ENCODE data around the gene PLAGL2.
"Not testable (repeated sequence)": the region's sequence is repeated elsewhere in the genome, so short reads cannot be mapped to it uniquely, and the experiment has no call there.

PLAGL2 gene

GRCh38 chr20:32204205-32205109, 3.1 kb downstream of the PLAGL2 start:
- DNase-seq: no peak

DNA sequence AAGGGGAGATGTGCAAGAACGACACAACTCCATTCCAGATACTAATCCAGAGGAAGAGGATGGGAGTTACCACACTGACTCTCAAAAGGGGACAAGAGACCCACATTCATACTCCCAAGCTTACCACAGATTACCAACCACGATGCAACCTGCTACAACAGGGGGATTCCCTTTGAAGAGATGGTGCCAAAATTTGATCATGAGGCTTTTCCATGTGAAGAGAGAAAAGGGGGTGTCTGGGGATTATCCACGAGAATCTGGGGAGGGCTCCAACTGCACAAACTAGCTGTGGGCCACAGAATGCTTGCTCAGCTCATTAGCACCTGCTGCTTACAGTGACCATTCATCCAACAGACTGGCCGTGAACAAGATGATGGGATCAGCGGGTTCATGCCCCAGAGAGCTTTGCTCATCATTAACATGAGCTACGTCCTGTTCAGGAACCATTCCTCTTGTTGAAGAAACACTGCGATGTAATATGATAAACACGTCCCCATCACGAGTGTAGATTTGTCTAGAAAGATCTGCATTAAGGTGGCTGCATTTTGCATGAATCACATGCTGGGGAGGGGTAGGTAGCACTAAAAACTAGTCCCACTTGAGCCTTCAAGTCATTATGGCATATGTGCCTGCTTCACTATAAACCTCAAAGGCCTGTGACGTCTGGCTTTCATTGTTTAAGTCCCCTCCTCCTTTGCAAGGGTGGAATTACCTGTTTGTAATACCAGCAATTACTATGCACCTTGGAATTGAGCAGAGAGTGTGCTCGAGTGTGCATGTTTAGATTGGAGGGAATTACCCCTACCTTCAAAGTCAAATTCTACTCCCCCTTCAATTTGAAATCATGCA, 4.0 kb downstream of the PLAGL2 start:
- DNase-seq: no peak

GRCh38 chr20:32201977-32202363, 5.6 kb downstream of the PLAGL2 start:
- no peak for DNase-seq

DNA sequence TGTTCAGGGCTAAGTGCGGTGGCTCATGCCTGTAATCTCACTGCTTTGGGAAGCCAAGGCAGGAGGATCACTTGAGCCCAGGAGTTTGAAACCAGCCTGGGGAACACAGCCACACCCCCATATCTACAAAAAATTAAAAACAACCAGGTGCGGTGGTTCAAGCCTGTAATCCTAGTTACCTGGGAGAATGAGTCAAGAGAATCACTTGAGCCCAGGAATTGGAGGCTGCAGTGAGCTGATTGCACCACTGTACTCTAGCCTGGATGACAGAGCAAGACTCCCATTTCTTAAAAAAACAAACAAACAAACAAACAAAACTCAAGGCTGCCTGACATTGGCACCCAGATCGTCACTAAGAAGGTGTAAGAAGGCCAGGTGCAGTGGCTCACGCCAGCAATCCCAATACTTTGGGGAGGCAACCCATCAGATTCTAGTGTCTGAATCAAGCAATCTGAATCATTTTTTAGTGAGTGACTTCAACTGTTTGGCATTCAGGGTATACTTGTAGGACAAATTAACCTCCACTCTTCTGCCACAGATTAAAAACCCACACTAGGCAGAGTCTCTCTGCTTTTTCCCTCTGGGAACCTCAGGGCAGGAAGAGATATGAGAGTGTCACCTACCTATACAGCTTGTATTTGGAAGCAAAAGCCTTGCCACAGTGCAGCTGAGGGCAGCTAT, 6.1 kb downstream of the PLAGL2 start:
- no peak for DNase-seq

- DNase-seq: no peak
Measured at GRCh38 chr20:32199006-32199405, 8.5 kb downstream of the PLAGL2 start.

GRCh38 chr20:32197136-32197535, 10.4 kb downstream of the PLAGL2 start:
- not testable (repeated sequence) for DNase-seq

DNA sequence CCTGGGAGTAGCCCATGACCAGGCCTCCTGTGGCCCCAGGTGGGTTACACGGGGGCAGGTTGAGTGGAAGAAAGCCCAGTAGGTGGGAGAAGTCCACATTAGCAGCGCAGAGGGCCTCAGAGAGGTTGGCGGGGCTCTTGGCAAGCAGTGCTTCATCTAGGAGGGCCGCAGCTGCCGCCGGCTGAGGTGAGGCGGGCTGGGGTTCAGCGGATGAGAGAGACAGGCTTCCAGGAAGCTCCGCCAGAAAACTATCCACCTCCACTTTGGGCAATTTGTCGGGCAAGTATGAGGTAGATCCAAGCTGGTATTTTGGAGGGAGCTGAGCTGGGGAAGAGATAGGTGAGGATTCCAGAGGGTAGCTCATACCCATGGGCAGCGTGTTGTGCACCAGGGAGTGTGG, 10.9 kb downstream of the PLAGL2 start:
- DNase-seq: not testable (repeated sequence)

GRCh38 chr20:32195581-32195980, 12.0 kb downstream of the PLAGL2 start:
- DNase-seq: no peak

DNA sequence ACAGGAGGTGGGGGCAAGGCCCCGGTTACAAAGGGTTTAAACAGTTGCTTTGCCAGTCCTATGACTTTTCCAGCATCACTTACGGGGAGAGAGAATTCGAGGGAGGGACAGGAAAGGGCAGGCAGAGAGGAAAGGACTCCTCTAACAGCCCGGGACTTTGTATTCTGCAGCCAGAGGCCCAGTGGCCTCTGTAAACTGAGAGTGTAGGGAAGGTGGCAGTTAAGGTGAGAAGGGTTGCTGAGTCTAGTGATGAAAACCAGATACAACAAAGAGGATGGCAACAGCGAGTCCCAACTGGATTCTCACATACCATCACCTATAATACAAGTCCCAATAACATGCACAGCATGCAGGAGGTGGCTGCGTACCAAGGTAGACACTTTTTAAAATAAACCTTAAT, 13.5 kb downstream of the PLAGL2 start:
- DNase-seq: no peak

DNA sequence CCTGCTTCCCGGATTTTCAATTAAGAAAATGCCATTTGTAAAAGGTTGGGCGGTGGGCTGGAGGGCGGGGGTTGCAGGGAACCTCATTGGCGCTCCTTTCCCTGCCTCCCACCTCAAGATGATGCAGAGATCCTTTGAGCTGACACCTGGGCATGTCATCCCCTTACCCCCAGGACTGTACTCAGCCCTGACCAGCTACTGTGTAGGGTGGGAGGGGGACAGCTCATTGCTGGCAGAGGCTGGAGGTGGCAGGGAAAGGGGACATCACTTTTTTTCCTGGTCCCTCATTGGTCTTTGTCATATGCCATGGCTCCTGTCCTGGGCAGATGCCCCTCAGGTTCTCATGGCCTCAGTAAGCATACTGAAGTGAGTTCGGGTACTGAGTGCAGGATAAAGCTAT, 14.2 kb downstream of the PLAGL2 start:
- DNase-seq: not testable (repeated sequence)

DNA sequence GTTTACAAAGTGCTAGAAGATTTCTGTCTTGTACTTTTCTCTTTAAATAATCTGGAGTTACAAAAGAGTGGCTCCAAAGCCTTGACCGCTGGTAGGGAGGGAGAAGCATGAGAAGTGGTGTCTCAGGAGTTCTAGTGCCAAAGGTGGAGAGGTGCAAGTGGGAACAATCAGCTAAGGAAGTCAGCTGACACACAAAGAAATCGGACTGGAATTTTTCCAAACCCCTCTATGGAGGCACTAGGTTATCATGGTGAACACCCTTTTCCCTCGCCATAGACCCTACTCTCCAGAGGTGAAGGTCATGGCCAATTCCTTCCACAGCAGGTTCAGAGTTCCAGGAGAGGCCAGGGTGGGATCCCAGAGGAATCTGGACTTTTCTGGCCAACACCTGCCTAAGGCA, 14.8 kb downstream of the PLAGL2 start:
- DNase-seq: no peak

- DNase-seq: no peak
Measured at GRCh38 chr20:32191873-32192272, 15.7 kb downstream of the PLAGL2 start.

GRCh38 chr20:32191422-32191821, 16.1 kb downstream of the PLAGL2 start:
- no peak for DNase-seq

GRCh38 chr20:32190616-32191415, 16.7 kb downstream of the PLAGL2 start:
- DNase-seq: no peak

- no peak for DNase-seq
Measured at GRCh38 chr20:32189691-32190615, 17.6 kb downstream of the PLAGL2 start.

- DNase-seq: no peak
Measured at GRCh38 chr20:32189123-32189410, 18.5 kb downstream of the PLAGL2 start.

- DNase-seq: no peak
Measured at GRCh38 chr20:32188376-32189122, 19.0 kb downstream of the PLAGL2 start.

GRCh38 chr20:32186506-32186905, 21.0 kb downstream of the PLAGL2 start:
- DNase-seq: no peak

DNA sequence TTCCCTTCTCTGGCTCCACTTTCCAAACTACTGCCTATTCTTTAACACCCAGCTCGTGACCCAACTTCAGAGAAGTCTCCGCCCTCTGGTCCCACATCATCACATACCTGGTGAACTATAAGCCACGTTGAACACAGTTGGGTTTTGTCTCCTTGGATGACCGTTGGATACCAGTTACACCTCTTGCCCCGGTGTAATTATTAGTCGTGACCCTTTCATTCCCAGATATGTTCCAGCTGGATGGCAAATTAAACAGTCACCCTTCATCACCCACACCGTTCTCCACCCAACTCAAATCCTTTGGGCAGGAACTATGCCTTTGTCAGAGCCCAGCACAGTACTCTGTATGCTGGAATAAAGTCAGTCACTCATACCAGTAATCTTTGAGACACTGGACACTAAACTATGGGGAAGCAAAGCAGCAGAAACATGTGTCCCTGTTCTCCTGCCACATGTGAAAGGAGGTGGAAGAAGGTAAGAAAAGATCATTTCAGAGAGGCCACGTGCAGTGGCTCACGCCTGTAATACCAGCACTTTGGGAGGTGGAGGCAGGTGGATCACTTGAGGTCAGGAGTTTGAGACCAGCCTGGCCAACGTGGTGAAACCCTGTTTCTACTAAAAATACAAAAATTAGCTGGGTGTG, 22.5 kb downstream of the PLAGL2 start:
- no peak for DNase-seq

DNA sequence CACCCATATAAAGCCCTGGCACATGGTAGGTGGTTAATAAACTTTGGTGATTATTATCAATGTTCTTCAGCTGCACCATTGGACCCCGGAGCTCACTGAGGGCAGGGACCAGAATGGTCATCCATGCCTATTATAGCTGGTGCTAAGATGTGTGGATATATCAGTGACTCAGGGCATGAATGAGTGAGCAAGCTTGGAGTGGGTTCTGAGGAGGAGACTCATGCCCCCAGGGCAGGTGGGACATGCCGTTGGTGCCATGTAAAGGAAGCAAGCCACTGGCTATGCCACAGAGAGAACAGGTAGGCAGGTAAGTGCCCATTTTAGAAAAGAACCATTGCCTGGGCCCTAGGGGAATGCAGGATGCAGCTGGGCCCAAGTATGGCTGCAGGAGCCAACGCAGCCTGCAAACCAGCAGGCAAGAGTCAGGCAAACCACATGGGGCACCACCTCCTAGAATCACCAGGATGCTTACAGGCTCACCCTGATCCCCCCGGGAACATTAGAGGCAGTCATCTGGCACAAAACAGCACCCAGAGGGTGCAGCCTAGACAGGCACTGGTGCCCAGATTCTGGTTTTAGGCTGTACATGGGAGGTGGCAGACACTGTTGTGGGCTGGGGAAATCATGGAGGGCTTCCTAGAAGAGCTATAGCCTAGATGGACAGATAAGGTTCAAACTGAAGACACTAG, 23.5 kb downstream of the PLAGL2 start:
- DNase-seq: no peak
